Brain pericyte (primary cell): ENCODE results near the gene ATP2C1.
"Not testable (repeated sequence)": the region's sequence is repeated elsewhere in the genome, so short reads cannot be mapped to it uniquely, and the experiment has no call there.

Source experiments
- DNase-seq: peaks from one replicate; pipeline ENCODE4 v3.0.0-alpha.2; 2012; ENCODE audit warnings: low read depth, low spot score

ATP2C1 gene

DNA sequence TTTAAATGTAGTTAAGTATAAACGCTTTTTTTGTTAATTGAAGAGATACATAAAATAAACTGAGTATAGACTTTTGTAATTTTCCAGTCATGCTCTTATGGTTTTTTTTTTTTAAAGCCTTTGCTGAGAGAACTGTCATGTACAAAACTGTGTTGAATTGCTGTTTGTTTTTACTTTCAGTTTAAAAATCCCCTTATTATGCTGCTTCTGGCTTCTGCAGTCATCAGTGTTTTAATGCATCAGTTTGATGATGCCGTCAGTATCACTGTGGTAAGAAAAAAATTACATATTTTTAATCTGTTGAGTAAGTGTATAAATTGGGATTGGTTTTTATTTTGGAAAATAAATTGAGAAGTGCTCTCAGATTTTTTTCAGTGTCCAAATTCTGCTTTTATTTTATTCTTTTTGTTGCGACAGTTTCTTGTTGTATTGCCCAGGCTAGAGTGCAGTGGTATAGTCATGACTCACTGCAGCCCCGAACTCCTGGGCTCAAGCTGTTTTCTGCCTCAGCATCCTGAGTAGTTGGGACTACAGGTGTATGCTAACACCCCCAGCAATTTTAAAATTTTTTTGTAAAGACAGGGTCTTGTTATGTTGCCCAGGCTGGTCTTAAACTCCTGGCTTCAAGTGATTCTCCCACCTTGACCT lies 40.7 kb downstream of the ATP2C1 start:
- no peak for DNase-seq

DNA sequence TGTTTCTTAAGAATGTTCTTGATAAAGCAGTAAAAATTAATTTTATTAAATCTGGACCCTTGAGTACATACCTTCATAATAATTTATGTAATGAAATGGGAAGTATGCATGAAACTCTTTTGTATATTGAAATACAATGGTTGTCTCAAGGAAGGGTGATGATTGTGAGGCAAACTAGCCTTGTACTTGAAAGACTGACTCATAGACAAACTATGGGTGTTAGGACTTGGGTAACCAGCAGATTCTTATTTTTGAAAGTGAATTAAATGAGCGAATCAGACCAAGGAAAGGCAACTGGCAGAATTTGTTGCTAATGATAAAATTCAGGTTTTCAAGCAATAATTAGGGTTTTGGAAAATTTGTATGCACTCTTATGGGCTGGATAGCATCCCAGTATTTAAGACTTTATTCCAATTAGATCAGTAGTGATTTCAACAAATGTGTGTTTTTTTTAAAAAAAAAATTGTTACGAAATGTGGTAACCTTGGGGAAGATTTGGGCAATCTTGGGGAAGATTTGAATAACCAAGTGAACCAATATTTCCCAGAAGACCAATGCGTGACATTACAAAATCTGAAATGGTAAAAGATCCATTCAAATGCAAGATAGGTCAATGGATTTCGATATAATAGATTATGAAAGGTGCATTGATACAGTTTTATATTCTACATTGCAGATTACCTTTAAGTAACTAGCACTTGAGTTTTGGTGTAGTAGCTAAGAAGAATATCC lies 42.0 kb downstream of the ATP2C1 start:
- no peak for DNase-seq

DNA sequence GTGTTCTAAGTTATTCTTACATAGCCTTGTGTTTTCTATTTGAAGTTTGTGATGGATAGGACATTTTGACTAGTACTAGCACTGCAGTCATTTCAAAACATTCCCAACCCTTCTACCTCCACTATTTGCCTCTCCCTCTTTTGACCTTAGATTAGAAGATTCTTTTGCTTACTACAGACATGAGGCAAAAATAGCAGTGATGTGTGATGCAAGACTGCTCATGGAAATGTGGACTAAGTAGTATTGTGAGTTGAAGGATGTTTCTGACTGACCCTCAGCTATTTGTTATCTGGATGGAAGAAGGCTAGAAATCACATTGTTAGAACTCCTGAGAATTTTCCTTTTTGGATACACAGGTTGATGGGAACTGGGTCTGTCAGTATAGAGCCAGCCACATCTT lies 45.9 kb downstream of the ATP2C1 start:
- no peak for DNase-seq

DNA sequence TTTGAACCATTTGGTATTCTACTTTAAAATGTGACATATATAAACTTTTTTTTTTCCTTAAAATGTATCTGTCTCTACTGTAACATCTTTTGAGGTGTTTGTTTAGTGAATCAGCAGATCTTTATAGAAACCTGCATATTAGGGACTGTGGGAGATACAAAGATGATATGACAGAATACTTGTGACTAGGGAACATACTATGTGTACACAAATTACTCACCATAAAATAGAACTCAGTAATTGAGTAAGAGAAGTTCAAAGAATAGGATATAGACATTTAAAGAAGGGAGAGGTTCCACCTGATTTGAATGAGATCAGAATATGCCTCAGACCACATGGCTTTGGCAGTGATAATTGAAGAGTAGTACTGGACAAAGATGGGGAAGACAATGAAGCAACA lies 47.9 kb downstream of the ATP2C1 start:
- DNase-seq = no peak

DNA sequence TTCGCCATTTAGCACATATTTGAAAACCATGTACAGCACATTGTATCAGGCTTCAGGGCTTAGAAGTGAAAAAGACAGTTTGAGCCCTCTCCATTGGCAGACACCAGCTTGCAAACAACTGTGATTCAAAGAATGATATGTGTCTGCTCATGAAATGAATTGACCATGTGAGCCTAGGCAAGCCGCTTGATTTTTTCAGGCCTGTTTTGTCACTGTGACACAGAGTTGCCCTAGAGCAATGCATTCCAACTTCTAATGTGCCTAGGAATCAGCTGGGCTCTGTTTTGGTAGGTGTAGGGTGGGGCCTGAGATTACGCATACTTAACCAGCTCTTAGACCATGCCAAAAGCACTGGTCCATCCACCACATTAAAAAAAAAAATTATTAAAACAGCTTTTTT lies 53.0 kb downstream of the ATP2C1 start:
- no peak for DNase-seq

DNA sequence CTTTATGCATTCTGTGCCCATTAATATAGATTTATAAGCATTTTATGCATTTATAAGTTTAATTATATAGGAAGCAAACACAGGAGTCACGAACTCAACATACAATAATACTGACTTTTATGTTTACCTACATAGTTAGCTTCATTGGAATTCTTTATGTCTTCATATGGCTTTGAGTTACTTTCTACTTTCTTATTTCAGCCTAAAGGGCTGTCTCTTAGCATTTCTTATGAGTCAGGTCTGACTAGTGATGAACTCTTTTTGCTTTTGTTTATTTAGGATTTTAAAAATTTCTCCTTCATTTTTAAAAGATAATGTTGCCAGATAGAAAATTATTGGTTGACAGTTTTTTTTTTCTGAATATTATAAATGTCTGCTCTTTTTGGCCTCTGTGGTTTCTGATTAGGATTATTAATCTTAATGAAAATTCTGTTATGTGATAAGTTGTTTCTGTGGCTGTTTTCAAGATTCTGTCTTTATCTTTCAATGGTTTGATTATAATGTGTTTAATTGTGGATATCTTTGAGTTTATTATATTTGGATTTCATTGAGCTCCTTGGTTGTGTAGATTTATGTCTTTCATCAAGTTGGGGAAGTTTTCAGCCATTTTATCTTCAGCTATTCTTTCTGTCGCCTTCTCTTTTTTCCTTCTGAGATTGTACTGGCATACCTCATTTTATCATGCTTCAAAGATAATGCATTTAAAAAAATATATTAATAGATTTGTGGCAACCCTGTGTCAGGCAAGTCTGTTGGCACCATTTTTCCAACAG lies 54.3 kb downstream of the ATP2C1 start:
- no peak for DNase-seq

DNA sequence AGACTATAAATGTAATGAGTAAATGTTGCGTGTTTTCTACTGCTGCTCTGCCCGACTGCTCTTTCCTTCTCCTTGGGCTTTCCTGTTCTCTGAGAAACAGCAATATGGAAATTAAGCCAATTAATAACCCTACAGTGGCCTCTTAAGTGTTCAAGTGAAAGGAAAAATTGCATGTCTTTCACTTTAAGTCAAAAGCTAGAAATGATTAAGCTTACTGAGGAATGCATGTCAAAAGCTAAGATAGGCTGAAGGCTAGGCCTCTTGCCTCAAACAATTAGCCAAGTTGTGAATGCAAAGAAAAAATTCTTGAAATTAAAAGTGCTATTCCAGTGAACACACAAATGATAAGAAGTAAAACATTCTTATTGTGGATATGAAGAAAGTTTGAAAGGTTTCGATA lies 55.0 kb downstream of the ATP2C1 start:
- DNase-seq = no peak

DNA sequence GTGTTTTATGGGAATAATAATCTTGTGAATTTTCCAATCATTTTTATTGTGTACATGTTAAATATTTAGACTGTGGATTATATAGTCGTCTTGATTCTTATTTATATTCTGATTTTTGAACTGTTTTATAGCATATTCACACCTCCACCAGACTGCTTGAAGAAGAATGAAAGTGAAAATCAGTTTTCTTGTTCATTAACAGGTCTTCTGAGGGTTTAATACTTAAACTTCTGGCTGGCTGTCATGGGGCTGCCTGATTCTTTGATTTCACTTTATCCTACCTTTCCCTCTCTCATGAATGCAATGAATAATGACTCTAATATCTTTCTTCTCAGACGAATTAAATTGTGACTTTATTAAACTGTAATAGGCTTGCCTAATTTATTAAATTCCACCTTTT lies 56.2 kb downstream of the ATP2C1 start:
- no peak for DNase-seq

DNA sequence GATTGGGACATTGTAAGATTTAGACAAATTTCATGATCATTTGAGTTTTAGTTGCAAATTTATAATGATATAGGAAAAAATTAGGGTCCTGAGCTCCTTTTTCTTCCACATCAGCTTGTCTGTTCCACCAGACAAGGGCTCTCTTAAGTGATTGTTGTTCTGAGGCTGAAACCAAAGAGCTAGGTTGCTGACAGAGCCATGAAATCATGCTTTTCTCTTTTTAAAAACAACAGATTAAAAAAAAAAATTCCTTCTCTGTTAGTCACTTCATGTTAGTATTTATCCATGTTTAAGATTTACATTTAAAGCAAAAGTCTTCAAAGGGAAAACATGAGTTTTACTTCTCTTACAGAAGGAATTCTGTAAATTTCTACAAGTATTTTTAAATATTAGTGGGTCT lies 56.8 kb downstream of the ATP2C1 start:
- no peak for DNase-seq

DNA sequence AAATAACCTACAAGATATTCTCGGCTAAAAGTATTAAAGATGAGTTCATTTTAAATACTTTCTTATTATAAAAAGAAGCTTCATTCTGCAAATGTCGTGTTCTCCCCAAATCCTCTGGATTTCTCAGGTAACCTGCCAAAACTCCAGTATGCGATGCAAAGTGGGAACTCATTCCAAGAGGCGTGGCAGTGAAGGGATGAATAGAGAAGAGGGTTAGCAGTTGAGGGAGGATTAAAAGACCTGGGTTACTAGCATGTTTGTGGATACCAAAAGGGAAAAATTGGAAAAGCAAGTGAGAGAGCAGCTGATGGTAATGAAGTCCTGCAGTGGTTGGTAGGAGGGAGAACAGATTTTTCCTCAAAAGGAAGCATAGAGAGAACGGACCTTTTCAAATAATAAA lies 61.6 kb downstream of the ATP2C1 start:
- no peak for DNase-seq

DNA sequence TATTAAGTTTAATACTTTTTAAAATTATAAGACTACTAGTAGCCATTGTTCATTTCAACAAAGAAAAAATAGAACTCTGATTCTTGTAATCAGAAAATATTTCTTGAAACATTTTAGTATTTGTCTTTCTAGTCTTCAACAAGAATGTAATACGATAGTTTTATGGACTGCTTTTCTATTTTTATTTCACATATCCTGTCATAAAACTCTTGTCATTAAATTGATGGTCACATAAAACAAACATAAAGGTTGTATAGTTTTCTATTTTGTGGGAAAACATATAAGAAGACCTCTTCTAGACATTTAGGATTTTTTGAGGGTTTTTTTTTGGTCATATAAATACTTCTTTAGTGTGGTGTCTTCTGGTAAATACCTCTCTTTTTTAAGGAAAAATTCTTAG lies 62.4 kb downstream of the ATP2C1 start:
- DNase-seq = no peak

DNA sequence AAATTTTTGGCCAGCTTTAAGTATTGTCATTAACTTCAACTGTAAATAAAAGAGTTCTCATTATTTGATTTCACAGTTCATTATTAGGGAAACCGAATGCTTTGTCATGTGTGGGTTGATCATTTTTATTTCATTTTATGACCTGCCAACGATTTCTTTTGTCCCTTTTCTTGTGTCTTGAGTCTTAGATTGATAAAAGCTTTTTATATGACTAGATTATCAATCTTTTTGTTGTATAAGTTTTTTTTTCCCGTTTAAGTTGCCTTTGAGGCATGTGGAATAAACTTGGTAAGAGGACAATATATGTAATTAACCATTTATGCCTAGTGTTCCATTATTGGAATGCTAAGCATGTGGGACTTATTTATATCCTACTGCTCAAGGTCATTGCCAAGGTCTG lies 62.8 kb downstream of the ATP2C1 start:
- no peak for DNase-seq

DNA sequence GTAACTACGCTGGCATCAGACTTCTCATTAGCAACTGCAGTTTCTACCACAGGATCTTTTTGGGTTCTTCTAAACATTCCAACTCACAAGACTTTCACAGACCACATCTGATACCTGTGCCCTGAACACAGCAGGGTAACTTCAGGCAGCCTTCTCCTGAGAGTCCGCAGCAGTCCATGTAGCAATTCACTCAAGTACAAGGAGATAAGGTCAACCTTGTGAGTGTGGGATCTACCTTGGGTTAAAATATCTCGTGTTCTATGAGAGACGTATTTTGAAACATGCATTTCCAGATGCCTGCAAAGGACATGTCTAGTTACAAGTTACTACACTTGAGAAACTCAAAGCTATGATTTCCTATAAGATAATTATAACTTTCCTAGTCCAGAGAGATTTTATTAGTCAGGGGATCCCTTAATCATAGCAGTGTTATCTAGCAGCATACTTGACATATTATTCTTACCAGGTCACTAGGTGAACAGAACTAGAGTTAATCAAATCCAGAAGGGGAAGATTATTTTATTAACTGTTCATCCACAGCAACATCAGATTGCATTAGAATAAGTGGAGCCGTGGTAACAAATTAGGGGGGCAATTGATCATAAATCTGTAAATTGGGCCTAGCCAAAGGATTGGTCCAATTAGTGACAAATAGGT lies 66.4 kb downstream of the ATP2C1 start:
- DNase-seq = no peak

DNA sequence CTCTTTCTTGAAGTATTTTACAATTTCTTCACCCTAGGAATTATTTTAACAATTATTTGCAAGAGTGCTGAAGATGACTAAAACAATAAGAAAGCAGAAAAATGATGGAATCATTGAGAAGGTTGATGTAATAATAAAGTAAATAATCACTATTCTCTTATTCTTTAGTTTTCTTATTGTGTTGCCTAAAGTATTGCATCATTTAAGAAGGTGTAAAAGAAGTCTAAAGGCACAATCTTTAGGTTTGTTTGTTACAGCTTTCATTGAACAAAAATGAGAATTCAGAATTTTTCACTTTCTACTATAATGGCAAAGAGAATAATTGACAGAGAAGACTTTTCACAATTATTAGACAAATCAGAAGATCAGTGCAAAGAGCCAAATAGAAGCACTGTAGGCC lies 67.6 kb downstream of the ATP2C1 start:
- DNase-seq = no peak

DNA sequence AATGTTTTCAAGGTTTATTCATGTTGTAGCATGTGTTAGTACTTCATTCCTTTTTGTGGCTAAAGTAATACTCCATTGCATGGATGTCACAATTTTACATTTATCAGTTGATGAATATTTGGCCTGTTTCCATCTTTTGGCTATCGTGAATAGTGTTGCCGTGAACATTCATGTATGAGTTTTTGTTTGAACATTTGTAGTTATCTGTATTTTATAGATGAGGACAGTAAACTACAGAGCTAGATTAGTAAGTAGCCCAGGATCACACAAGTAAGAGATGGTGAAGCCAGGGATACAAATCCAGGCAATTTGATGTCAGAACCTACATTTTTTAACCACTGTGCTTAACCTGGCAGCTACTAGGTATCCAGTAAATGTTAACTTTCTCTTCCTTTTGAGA lies 69.6 kb downstream of the ATP2C1 start:
- DNase-seq = no peak

DNA sequence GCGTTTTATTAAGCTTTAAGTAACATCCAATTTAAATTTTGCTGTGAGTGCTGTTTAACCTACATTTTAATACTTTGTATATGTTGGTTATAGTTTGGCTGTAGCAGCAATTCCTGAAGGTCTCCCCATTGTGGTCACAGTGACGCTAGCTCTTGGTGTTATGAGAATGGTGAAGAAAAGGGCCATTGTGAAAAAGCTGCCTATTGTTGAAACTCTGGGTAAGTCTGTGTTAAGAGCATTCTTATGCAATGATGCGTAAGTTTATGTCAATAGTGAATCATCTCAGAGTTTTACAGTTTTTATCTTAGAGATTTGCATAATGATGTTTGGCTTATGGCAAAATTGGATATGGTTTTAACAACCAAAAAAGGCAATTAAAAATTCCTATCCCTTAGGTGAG lies 70.0 kb downstream of the ATP2C1 start:
- peak; percentile 15 for DNase-seq

DNA sequence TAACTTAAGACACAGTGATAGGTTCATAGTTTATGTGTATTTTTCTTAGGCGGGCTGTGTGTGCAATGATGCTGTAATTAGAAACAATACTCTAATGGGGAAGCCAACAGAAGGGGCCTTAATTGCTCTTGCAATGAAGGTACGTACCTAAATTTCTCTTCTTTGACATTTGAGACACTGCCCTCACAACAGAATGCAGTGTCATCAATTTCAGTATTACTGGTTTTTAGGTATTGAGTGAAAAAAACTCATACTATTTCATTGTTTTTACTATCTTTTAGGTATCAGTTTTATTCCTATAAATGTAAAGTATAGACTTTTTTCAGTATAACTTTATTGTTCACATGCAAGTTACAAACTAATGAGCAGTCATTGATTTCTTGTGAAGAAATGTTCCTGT lies 73.4 kb downstream of the ATP2C1 start:
- DNase-seq = no peak

DNA sequence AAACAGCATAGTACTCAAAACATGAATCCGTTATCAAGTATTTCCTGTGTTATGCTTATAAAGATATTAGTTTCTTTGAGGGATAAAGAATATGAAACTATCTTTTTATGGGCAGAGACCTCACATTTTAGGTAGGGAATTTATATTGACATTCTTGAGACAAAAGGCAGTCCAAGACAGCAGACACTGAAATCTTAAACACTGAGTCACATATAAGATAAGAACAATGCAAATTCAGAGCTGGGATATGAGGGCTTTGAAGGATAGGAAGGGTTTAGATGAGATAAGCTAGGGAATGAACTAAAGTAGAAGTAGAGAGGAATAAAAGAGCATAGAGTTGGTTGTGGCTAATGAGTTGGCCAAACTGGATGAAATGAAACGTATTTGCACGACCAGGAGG lies 74.3 kb downstream of the ATP2C1 start:
- no peak for DNase-seq

DNA sequence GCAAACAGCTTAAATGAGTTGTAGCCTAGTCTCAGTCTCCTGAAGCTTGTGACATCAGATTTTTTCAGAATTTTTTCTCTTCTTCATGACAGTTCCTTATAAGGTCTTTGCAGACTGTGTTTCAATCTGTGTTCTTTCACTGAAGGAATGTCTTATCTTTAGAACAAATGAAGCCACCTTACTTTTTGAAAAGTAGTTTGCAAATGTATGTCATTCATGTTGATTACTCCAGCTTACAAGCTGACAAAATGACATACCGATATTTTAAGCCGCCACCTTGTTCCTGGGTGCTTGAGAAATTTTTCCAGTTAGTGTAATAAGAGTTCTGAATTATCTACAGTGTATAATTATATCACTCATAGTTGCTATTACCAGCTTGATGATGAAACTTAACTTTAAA lies 75.7 kb downstream of the ATP2C1 start:
- no peak for DNase-seq

DNA sequence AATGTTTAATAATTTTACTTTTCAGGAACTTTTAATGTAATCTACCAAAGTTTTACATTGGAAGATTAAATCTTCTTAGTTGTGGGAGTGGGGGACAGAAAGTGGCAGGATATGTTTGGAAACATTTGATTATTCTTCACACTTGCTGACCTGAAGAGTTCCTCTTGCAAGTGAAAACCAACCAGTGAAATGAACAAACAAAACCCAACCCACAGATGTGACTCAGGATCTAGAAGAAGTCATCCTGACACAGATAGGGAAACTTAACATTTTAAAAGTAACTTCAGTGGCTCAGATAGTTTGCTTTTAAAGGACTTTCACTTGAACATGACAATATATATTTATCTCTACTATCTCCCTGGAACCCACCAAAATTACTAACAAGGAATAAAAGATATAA lies 77.3 kb downstream of the ATP2C1 start:
- no peak for DNase-seq

DNA sequence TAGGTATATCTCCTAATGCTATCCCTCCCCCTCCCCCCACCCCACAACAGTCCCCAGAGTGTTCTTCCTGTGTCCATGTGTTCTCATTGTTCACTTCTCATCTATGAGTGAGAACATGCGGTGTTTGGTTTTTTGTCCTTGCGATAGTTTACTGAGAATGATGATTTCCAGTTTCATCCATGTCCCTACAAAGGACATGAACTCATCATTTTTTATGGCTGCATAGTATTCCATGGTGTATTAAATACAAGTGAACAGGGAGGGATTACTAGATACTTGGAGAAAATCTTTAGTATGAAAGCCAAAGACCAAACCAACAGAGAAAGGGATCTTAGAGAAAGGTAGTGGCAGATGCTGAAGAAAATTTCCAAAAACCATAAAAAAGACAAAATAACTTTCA lies 78.7 kb downstream of the ATP2C1 start:
- DNase-seq = not testable (repeated sequence)

DNA sequence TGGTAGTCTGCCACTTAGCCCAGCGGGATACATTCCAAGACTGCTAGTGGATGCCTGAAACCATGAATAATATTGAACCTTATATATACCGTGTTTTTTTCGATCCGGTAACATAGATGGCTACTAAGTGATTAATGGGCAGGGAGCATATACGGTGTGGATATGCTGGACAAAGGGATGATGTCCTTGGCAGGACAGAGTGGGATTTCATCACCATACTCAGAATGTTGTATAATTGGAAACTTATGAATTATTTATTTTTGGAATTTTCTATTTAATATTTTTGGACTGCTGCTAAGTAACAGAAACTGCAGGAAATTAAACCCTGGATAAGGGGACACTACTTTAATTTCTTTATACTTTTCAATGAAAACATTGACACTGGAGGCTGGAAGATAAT lies 79.5 kb downstream of the ATP2C1 start:
- no peak for DNase-seq
